Activated CD8-positive, alpha-beta memory T cell treated with anti-CD3 and anti-CD28 coated beads for 36 hours (primary cell): ENCODE data around the gene EML2. TPM values are rescaled to one million over a fixed set of nuclear protein-coding genes. Genes with fewer than 3 reads are reported as not detected.

Source experiments
- CTCF ChIA-PET: fragments of 350-600 bp; sonication (Branson Sonifier 250); formaldehyde crosslinking; loops from one replicate; lab custom pipeline; 2021; ENCODE audit warnings: antibody characterized with exemption; lab: Charles Lee
- POLR2A ChIA-PET: fragments of 350-600 bp; sonication (Branson Sonifier 250); formaldehyde crosslinking; loops from one replicate; lab custom pipeline; 2021; ENCODE audit warnings: antibody characterized with exemption; lab: Charles Lee
- total RNA-seq, 2 experiments: library from RNA; stranded (reverse); gene quantifications; one replicate each; pipeline ENCODE4 v1.2.3, GENCODE V29; 2021

EML2 gene
- total RNA-seq, 2 experiments from 2014 or later: 121 to 122 TPM

GRCh38 chr19:45601524-45602374 is 37.4 kb downstream of the EML2 start, which contains the start of gene GPR4:
Gene GPR4 (minus strand): TSS chr19:45602212. CDS start chr19:45591866, 10,346 bp downstream.
- CTCF ChIA-PET: interaction anchor here (1.2 kb wide), 1 partner anchor 85 kb away, joined by 3 read pairs; no protein-coding TSS in a partner anchor
- POLR2A ChIA-PET: no interaction called here

- ChIA-PET POLR2A (no interaction called here), CTCF (interaction anchor here (0.6 kb wide), 1 partner anchor 35 kb away, joined by 4 read pairs; no protein-coding TSS in a partner anchor)
These were observed 38.1 kb downstream of the EML2 start for GRCh38 chr19:45601115-45601514.

GRCh38 chr19:45600340-45600885 is 38.8 kb downstream of the EML2 start:
- CTCF ChIA-PET: no interaction called here

GRCh38 chr19:45599286-45599685 is 39.9 kb downstream of the EML2 start:
- ChIA-PET CTCF (interaction anchor here (1.4 kb wide), 1 partner anchor 8 kb away, joined by 4 read pairs; no protein-coding TSS in a partner anchor), POLR2A (no interaction called here)

More at GRCh38 chr19:45600340-45600885, 38.8 kb downstream of the EML2 start:
- POLR2A ChIA-PET: no interaction called here

GRCh38 chr19:45598267-45599001 is 40.8 kb downstream of the EML2 start:
- POLR2A ChIA-PET: no interaction called here
- CTCF ChIA-PET: interaction anchor here (1.3 to 1.4 kb wide), 2 partner anchors 9 to 44 kb away, joined by 3 to 4 read pairs; no protein-coding TSS in a partner anchor

GRCh38 chr19:45597425-45598111 is 41.6 kb downstream of the EML2 start:
- CTCF ChIA-PET: interaction anchor here (1.3 kb wide), 1 partner anchor 45 kb away, joined by 3 read pairs; no protein-coding TSS in a partner anchor

GRCh38 chr19:45595814-45596213 is 43.4 kb downstream of the EML2 start:
- CTCF ChIA-PET: no interaction called here
- POLR2A ChIA-PET: no interaction called here

More at GRCh38 chr19:45597425-45598111, 41.6 kb downstream of the EML2 start:
- POLR2A ChIA-PET: no interaction called here

- ChIA-PET CTCF (interaction anchor here (0.7 kb wide), 1 partner anchor 99 kb away, joined by 3 read pairs; the partner anchor contains the start of gene QPCTL), POLR2A (interaction anchor here (0.6 kb wide), 1 partner anchor 50 kb away, joined by 7 read pairs; no protein-coding TSS in a partner anchor)
These were observed 45.7 kb downstream of the EML2 start for GRCh38 chr19:45593520-45593919.

GRCh38 chr19:45592366-45592765 is 46.8 kb downstream of the EML2 start:
- ChIA-PET POLR2A (no interaction called here), CTCF (no interaction called here)

- ChIA-PET CTCF (interaction anchor here (0.9 to 1.6 kb wide), 5 partner anchors 12 to 101 kb away, joined by 3 to 6 read pairs (median 4); partner anchors contain the start of genes GIPR and QPCTL), POLR2A (no interaction called here)
These were observed 47.6 kb downstream of the EML2 start for GRCh38 chr19:45591638-45592005.

GRCh38 chr19:45591004-45591637 is 48.1 kb downstream of the EML2 start:
- POLR2A ChIA-PET: no interaction called here
- CTCF ChIA-PET: interaction anchor here (0.9 to 1.6 kb wide), 6 partner anchors 13 to 102 kb away, joined by 3 to 6 read pairs (median 4); partner anchors contain the start of genes GIPR and QPCTL

GRCh38 chr19:45590300-45591003 is 48.7 kb downstream of the EML2 start:
- ChIA-PET CTCF (interaction anchor here (1.1 to 1.6 kb wide), 4 partner anchors 13 to 102 kb away, joined by 3 to 6 read pairs (median 4); partner anchors contain the start of gene QPCTL), POLR2A (no interaction called here)

GRCh38 chr19:45589768-45590167 is 49.4 kb downstream of the EML2 start:
- POLR2A ChIA-PET: no interaction called here
- CTCF ChIA-PET: interaction anchor here (1.1 kb wide), 1 partner anchor 54 kb away, joined by 4 read pairs; no protein-coding TSS in a partner anchor

GRCh38 chr19:45587873-45588272 is 51.3 kb downstream of the EML2 start:
- ChIA-PET POLR2A (no interaction called here), CTCF (no interaction called here)

GRCh38 chr19:45585158-45585577 is 54.0 kb downstream of the EML2 start:
- POLR2A ChIA-PET: no interaction called here
- CTCF ChIA-PET: interaction anchor here (1.1 to 1.4 kb wide), 3 partner anchors 57 to 108 kb away, joined by 3 to 4 read pairs (median 4); no protein-coding TSS in a partner anchor

- POLR2A ChIA-PET: interaction anchor here (1.1 kb wide), 2 partner anchors 57 to 108 kb away, joined by 4 to 6 read pairs; partner anchors contain the start of gene QPCTL
These were observed 54.7 kb downstream of the EML2 start, which contains the start of gene OPA3 for GRCh38 chr19:45584332-45585157. Gene OPA3 (minus strand): TSS chr19:45584802. CDS start chr19:45584764, 38 bp downstream.

More at GRCh38 chr19:45584332-45585157, 54.7 kb downstream of the EML2 start, which contains the start of gene OPA3:
- CTCF ChIA-PET: interaction anchor here (1.0 to 1.4 kb wide), 6 partner anchors 26 to 109 kb away, joined by 3 to 4 read pairs (median 4); no protein-coding TSS in a partner anchor
